Fibroblast of mammary gland (primary cell): ENCODE data around the gene TBCD.

Experiments used
- DNase-seq: peaks from one replicate; pipeline ENCODE4 v3.0.0-alpha.2; 2010; ENCODE audit warnings: low read depth
- H3K4me3 ChIP-seq: 2 replicates; pipeline ENCODE4 v1.5.1; 2011; ENCODE audit warnings: low read depth, mild to moderate bottlenecking, low read length, moderate library complexity; ENCODE audit not compliant: control insufficient read depth
- TF ChIP-seq, protein P1 (sequence below): conservative IDR thresholded peaks from 2 replicates; pipeline ENCODE4 v1.5.1; 2011; ENCODE audit warnings: low read depth, low read length, inconsistent platforms; ENCODE audit not compliant: control insufficient read depth, insufficient read depth

Gene TBCD

DNA sequence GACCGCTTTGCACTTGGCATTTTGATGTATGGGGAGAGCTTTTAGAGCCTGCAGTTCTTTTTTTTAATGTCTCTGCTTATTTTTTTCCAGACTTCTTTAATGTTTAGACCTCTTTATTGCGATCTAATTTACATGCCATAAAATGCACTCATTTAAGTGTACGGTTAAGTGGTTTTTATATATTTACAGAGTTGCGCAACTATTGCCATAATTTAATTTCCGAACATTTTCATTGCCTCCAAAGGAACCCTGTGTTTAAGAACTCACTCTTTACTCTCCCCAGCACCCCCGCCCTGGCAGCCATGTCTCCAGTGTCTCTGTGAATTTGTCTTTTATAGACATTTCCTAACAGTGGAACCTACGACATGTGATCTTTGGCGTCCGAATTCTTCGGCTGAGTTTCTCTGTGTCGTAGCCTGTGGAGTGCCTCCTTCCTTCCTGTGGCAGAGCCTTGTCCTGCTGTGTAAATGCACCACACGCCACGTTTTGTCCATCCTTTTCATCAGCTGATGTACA is 64.0 kb downstream of the TBCD start:
- no peak for DNase-seq
- no peak overlapping the region for H3K4me3 ChIP-seq
- TF ChIP-seq, protein P1, sequence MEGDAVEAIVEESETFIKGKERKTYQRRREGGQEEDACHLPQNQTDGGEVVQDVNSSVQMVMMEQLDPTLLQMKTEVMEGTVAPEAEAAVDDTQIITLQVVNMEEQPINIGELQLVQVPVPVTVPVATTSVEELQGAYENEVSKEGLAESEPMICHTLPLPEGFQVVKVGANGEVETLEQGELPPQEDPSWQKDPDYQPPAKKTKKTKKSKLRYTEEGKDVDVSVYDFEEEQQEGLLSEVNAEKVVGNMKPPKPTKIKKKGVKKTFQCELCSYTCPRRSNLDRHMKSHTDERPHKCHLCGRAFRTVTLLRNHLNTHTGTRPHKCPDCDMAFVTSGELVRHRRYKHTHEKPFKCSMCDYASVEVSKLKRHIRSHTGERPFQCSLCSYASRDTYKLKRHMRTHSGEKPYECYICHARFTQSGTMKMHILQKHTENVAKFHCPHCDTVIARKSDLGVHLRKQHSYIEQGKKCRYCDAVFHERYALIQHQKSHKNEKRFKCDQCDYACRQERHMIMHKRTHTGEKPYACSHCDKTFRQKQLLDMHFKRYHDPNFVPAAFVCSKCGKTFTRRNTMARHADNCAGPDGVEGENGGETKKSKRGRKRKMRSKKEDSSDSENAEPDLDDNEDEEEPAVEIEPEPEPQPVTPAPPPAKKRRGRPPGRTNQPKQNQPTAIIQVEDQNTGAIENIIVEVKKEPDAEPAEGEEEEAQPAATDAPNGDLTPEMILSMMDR = no peak

- no peak overlapping the region for H3K4me3 ChIP-seq
- DNase-seq = no peak
- TF ChIP-seq, protein P1 = no peak
These were observed 64.5 kb downstream of the TBCD start for GRCh38 chr17:82816358-82816757.

- TF ChIP-seq, protein P1 = no peak
- DNase-seq = no peak
- no peak overlapping the region for H3K4me3 ChIP-seq
These were observed 66.1 kb downstream of the TBCD start for GRCh38 chr17:82817947-82818346.

DNA sequence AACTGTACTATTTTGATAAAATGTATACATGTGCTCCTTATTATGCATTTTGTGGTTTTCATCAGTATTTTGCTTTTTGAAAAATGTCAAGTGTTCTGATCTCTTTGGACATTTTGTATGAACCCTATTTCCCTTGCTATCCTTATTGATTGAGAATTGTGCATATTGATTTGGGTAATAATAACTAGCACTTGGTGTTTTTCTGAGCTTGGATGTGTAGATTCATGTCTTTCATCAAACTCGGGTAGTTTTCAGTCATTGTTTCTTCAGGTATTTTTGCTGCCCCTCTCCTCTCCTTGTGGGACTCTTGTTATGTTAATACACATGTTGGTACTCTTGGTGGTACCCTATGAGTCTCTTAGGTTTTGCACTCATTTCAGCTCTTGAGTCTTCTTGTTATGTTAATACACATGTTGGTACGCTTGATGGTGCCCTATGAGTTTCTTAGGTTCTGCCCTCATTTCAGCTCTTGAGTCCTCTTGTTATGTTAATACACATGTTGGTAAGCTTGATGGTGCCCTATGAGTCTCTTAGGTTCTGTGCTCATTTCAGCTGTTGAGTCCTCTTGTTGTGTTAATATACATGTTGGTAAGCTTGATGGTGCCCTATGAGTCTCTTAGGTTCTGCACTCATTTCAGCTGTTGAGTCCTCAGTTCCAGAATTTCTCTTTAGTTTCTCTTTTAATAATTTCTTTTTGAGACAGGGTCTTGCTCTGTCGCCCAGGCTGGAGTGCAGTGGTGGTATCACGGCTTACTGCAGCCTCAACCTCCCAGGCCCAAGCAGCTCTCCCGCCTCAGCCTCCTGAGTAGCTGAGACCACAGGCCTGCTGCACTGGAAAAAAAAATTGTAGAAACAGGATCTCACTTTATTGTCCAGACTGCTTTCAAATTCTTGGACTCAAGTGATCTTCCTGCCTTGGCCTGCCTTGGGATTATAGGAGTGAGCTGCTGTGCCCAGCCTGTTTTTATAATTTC is 68.7 kb downstream of the TBCD start:
- TF ChIP-seq, protein P1 = no peak
- no peak overlapping the region for H3K4me3 ChIP-seq
- DNase-seq = no peak

- DNase-seq = no peak
- no peak overlapping the region for H3K4me3 ChIP-seq
- TF ChIP-seq, protein P1 = no peak
These were observed 69.7 kb downstream of the TBCD start for GRCh38 chr17:82821554-82821953.

GRCh38 chr17:82822281-82822680 is 70.4 kb downstream of the TBCD start:
- H3K4me3 ChIP-seq = no peak overlapping the region
- no peak for DNase-seq
- TF ChIP-seq, protein P1 = no peak
